Thyroid gland (tissue), 4 donors: ENCODE measurements around the gene MAN2A2.

Experiments used
- CTCF ChIP-seq, 6 experiments: fragments of 200-600 bp in 3 of 6; fragments of 450-650 bp in 3 of 6; sonication (generic) in 3 of 6; IDR thresholded peaks; one replicate each; pipeline ENCODE4 v1.5.1; 2016 to 2019; ENCODE audit warnings: antibody characterized with exemption in 6 of 6, mild to moderate bottlenecking in 2 of 6, inconsistent platforms in 1 of 6, moderate library complexity in 1 of 6
- POLR2A ChIP-seq, 2 donors: fragments of 450-650 bp; IDR thresholded peaks; one replicate each; pipeline ENCODE4 v1.6.1; 2017; ENCODE audit warnings: antibody characterized with exemption in 2 of 2, mild to moderate bottlenecking in 2 of 2, moderate library complexity in 1 of 2

GRCh38 chr15:90880381-90881145 lies 22.5 kb upstream of the MAN2A2 start:
- TF ChIP-seq CTCF (IDR thresholded peaks at IDR 0.05) (no peak), POLR2A (IDR thresholded peaks at IDR 0.05) (no peak)
